Heart right ventricle (tissue), 16 donors: Measurements from ENCODE around the gene TFEB. TPM values are rescaled to one million over a fixed set of nuclear protein-coding genes. Genes with fewer than 3 reads are reported as not detected.

Source experiments
- ATAC-seq, 8 donors: fragments of 200-7000 bp; cut with Tn5 transposase; one replicate each; pipeline ENCODE4 v1.9.1; 2020; ENCODE audit warnings: mild to moderate bottlenecking in 8 of 8, moderate library complexity in 8 of 8, moderate number of reproducible peaks in 1 of 8
- DNase-seq, 2 donors: peaks; one replicate each; pipeline ENCODE4 v3.0.0-alpha.2; 2020
- H3K27ac ChIP-seq, 10 donors: fragments of 200-600 bp; sonication (generic) in 2 of 10; one replicate each; pipeline versions ENCODE4 v1.5.0 to v1.8.0; 2020 to 2022; ENCODE audit warnings: mild to moderate bottlenecking in 3 of 10
- H3K27me3 ChIP-seq, 7 donors: fragments of 200-600 bp; one replicate each; pipeline ENCODE4 v1.8.0; 2021 to 2022; ENCODE audit warnings: mild to moderate bottlenecking in 2 of 7
- H3K36me3 ChIP-seq, 9 donors: fragments of 200-600 bp; sonication (generic) in 1 of 9; one replicate each; pipeline versions ENCODE4 v1.5.0 to v1.8.0; 2020 to 2022; ENCODE audit warnings: mild to moderate bottlenecking in 2 of 9
- H3K4me1 ChIP-seq, 9 donors: fragments of 200-600 bp; sonication (generic) in 1 of 9; one replicate each; pipeline versions ENCODE4 v1.5.0 to v1.8.0; 2020 to 2022; ENCODE audit warnings: mild to moderate bottlenecking in 4 of 9
- H3K4me3 ChIP-seq, 10 donors: fragments of 200-600 bp; sonication (generic) in 2 of 10; one replicate each; pipeline versions ENCODE4 v1.5.0 to v1.8.0; 2020 to 2022; ENCODE audit warnings: mild to moderate bottlenecking in 7 of 10, moderate library complexity in 2 of 10
- H3K9me3 ChIP-seq, 11 donors: fragments of 200-600 bp in 10 of 11; sonication (generic) in 2 of 11; one replicate each; pipeline versions ENCODE4 v1.5.0 to v1.8.0; 2013 to 2022; ENCODE audit warnings: mild to moderate bottlenecking in 2 of 11, control low read depth in 1 of 11, moderate library complexity in 1 of 11
- CTCF ChIP-seq, 9 donors: fragments of 200-600 bp; sonication (generic) in 2 of 9; IDR thresholded peaks; one replicate each; pipeline versions ENCODE4 v1.5.0 to v1.8.0; 2021 to 2022; ENCODE audit warnings: antibody characterized with exemption in 9 of 9, mild to moderate bottlenecking in 5 of 9, moderate library complexity in 1 of 9
- WGBS, 2 donors: extraction: QIAGEN DNeasy Blood & Tissue Kit; methylation state at CpG; one replicate each; pipeline ENCODE4 v1.1.7; 2013; ENCODE audit warnings: inconsistent platforms in 1 of 2; 5-methylcytosine and 5-hydroxymethylcytosine counted together
- intact Hi-C, 10 donors: fragments of 100-400 bp; cut with DNase I; formaldehyde crosslinking; loops; one replicate each; pipeline versions ENCODE4 v1.11.1 to v1.14.2; 2022
- polyA plus RNA-seq, 2 donors: library from polyadenylated mRNA; stranded (reverse); fragments of 200-250 nt; gene quantifications; one replicate each; pipeline ENCODE4 v1.2.3, GENCODE V29; 2013
- total RNA-seq, 10 donors: library from RNA; stranded (reverse); fragmentation: NEBNext Ultra II Directional in 3 of 10; extraction: Animal tissue kit (Norgen Biotek cat#: 25700) in 3 of 10; gene quantifications; one replicate each; pipeline versions ENCODE4 v1.2.1 to v1.2.4, GENCODE V29; 2021 to 2023
- donor health status: Arrhythmogenic right ventricular cardiomyopathy.
- donor health status: ischemic (EF 13 %, LVEDD 7.1; RV severe dilation, severe dysfunction).
- donor health status: healthy with polysubstance abuse.
- donor health status: DM: no; HTN: yes; CAD: no.
- donor health status: DM: no; HTN: no; CAD: no.
- donor health status: ischemic (EF 25% LVEDD 6.9; RV normal size, moderate dysfunction).
- donor health status: ischemic (EF 25% LVEDD 5.7; RV mildly dilated, moderate dysfunction).
- donor health status: healthy.
- donor health status: DM: yes; HTN: yes; CAD: no.
- donor health status: Ischemic cardiomyopathy.
- donor health status: ischemic (EF 35%, LVEDD 5.7; RV mildly dilated, moderate dysfunction).
- donor health status: nonischemic (EF 11% LVEDD 7.7; RV severe dilation, severe dysfunction).
- donor health status: DM: yes; HTN: yes; CAD: no.
- donor health status: PGD.
- donor health status: ischemic (EF 29% LVEDD 5.4; RV normal size, mild dysfunction).
- donor health status: nonischemic (EF 23%, LVEDD 6.1; RV moderate dilation, normal function).

TFEB gene
- total and polyA plus RNA-seq, 12 donors: 29.2 to 52.3 (median 39.6) TPM

- peaks cover 5 to 37% (median 23%) of the 10 kb centered on the region in 9 donors for H3K4me1 ChIP-seq
- H3K4me3 ChIP-seq: peak overlapping the region; percentile 15 to 68 (median 54)
- H3K36me3 ChIP-seq: peaks cover 0 to 50% (median 26%) of the 10 kb centered on the region in 9 donors
- peak; percentile 81 to 89 (median 85) for ATAC-seq
- WGBS, 2 donors: 17% methylated on average over 35 to 38 of the region's 38 CpGs
- peak; percentile 81 to 86 for DNase-seq
- no peaks in the 10 kb centered on the region for H3K9me3 ChIP-seq
- peak; percentile 88 to 97 (median 96) for TF ChIP-seq CTCF (IDR thresholded peaks at IDR 0.05)
- intact Hi-C loops: loop anchor here (1.0 to 10.0 kb wide), 13 partner anchors 51 to 376 kb away; partner anchors contain the start of genes PRICKLE4 (in 2 of the 10), TOMM6 (in 2 of the 10), FRS3 (in 1 of the 10) and TFEB (in 1 of the 10)
- no peaks in the 10 kb centered on the region for H3K27me3 ChIP-seq
- peak overlapping the region; percentile 53 to 97 (median 86) for H3K27ac ChIP-seq
Observed at GRCh38 chr6:41683523-41684310, 51.7 kb downstream of the TFEB start.

- H3K4me1 ChIP-seq: peaks cover 5 to 32% (median 23%) of the 10 kb centered on the region in 9 donors
- peak overlapping the region; percentile 53 to 97 (median 86) for H3K27ac ChIP-seq
- no peaks in the 10 kb centered on the region for H3K9me3 ChIP-seq
- no peak for TF ChIP-seq CTCF (IDR thresholded peaks at IDR 0.05)
- intact Hi-C loops: loop anchor here (1.0 to 10.0 kb wide), 13 partner anchors 52 to 376 kb away; partner anchors contain the start of genes PRICKLE4 (in 2 of the 10), TOMM6 (in 2 of the 10), FRS3 (in 1 of the 10) and TFEB (in 1 of the 10)
- H3K36me3 ChIP-seq: peaks cover 0 to 45% (median 26%) of the 10 kb centered on the region in 9 donors
- no peaks in the 10 kb centered on the region for H3K27me3 ChIP-seq
- peak overlapping the region; percentile 15 to 68 (median 54) for H3K4me3 ChIP-seq
- DNase-seq (peak in 1 of 2 donors; percentile 26), ATAC-seq (peak; percentile 18 to 62 (median 37))
- WGBS, 2 donors: 11 to 18% methylated on average over 18 of the region's 18 CpGs
Observed at GRCh38 chr6:41683273-41683522, 52.2 kb downstream of the TFEB start.

GRCh38 chr6:41682497-41683272 lies 52.7 kb downstream of the TFEB start:
- no peaks in the 10 kb centered on the region for H3K27me3 ChIP-seq
- ATAC-seq: peak; percentile 2 to 47 (median 28)
- H3K27ac ChIP-seq: peak overlapping the region; percentile 53 to 97 (median 86)
- H3K36me3 ChIP-seq: peaks cover 0 to 39% (median 24%) of the 10 kb centered on the region in 9 donors
- 30 to 33% methylated on average over 31 of the region's 31 CpGs for WGBS, 2 donors
- peak in 3 of 9 donors; percentile 4 to 34 (median 16) for TF ChIP-seq CTCF (IDR thresholded peaks at IDR 0.05)
- peaks cover 5 to 27% (median 21%) of the 10 kb centered on the region in 9 donors for H3K4me1 ChIP-seq
- intact Hi-C loops: loop anchor here (1.0 to 10.0 kb wide), 15 partner anchors 52 to 375 kb away; partner anchors contain the start of genes PRICKLE4 (in 2 of the 10), TOMM6 (in 2 of the 10), FRS3 (in 1 of the 10) and TFEB (in 1 of the 10)
- H3K9me3 ChIP-seq: no peaks in the 10 kb centered on the region
- H3K4me3 ChIP-seq: peak overlapping the region; percentile 15 to 68 (median 54)
- peak in 1 of 2 donors; percentile 25 for DNase-seq

- Histone ChIP-seq H3K36me3 (peaks cover 0 to 33% (median 18%) of the 10 kb centered on the region in 9 donors), H3K9me3 (no peaks in the 10 kb centered on the region), H3K4me1 (peaks cover 5 to 24% (median 21%) of the 10 kb centered on the region in 9 donors), H3K27ac (peak overlapping the region in 7 of 10 donors; percentile 85 to 97 (median 86)), H3K27me3 (peaks cover 0 to 4% (median 0%) of the 10 kb centered on the region in 7 donors), H3K4me3 (peak overlapping the region in 5 of 10 donors; percentile 36 to 68 (median 55))
- 4 to 5% methylated on average over 9 of the region's 9 CpGs for WGBS, 2 donors
- ATAC-seq (peak; percentile 89 to 96 (median 91)), DNase-seq (peak; percentile 89 to 95)
- intact Hi-C loops: loop anchor here (1.0 to 10.0 kb wide), 15 partner anchors 53 to 375 kb away; partner anchors contain the start of genes PRICKLE4 (in 2 of the 10), TOMM6 (in 2 of the 10), FRS3 (in 1 of the 10) and TFEB (in 1 of the 10)
- peak; percentile 81 to 95 (median 88) for TF ChIP-seq CTCF (IDR thresholded peaks at IDR 0.05)
Observed at GRCh38 chr6:41682056-41682477, 53.3 kb downstream of the TFEB start.
